SU-DHL-6 (cell line): ENCODE results near the gene CALN1.

ENCODE experiments used
- EZH2phosphoT487 ChIP-seq: fragments of 200-600 bp; sonication (generic), shearing (Covaris generic); conservative IDR thresholded peaks from 2 replicates; pipeline ENCODE4 v1.6.1; 2018; ENCODE audit warnings: mild to moderate bottlenecking, antibody characterized with exemption, low read length, moderate library complexity, mixed read lengths
- TF ChIP-seq, protein P1 (sequence below): fragments of 200-600 bp; sonication (generic); IDR thresholded peaks from one replicate; pipeline ENCODE4 v1.5.1; 2017; ENCODE audit warnings: antibody characterized with exemption, mild to moderate bottlenecking, low read length, moderate library complexity; ENCODE audit not compliant: insufficient read depth, poor library complexity, severe bottlenecking

DNA sequence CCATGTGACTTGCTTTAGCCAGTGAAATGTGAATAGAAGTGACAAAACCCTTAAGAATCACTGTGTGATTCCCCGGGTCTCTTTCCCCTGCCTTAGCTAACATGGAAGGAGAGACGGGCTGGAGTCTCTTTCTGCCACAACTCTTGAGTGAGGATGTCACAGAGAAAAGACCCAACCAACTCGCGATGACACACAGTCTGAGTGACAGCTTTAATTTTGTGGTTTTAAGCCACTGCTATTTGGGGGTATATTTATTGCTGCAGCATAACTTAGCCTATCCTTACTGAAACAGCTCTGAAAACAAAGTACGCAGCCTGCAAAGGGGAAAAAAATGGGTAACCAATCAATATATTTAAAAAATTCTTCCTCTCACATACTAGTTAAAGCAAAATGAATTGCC, 319.4 kb downstream of the CALN1 start:
- TF ChIP-seq, protein P1, sequence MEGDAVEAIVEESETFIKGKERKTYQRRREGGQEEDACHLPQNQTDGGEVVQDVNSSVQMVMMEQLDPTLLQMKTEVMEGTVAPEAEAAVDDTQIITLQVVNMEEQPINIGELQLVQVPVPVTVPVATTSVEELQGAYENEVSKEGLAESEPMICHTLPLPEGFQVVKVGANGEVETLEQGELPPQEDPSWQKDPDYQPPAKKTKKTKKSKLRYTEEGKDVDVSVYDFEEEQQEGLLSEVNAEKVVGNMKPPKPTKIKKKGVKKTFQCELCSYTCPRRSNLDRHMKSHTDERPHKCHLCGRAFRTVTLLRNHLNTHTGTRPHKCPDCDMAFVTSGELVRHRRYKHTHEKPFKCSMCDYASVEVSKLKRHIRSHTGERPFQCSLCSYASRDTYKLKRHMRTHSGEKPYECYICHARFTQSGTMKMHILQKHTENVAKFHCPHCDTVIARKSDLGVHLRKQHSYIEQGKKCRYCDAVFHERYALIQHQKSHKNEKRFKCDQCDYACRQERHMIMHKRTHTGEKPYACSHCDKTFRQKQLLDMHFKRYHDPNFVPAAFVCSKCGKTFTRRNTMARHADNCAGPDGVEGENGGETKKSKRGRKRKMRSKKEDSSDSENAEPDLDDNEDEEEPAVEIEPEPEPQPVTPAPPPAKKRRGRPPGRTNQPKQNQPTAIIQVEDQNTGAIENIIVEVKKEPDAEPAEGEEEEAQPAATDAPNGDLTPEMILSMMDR: no peak
- TF ChIP-seq EZH2phosphoT487: no peak
